ENCODE measurements around the gene SPACA4. TPM values are rescaled to one million over a fixed set of nuclear protein-coding genes. Genes with fewer than 3 reads are reported as not detected.

SPACA4 gene
- total RNA-seq, result not detected in 2 replicates

GRCh38 chr19:48606463-48607358 is at the start of gene SPACA4:
Gene SPACA4, plus strand, starts transcription at chr19:48606742. Its CDS starts 237 bp downstream, at chr19:48606979.

DNA sequence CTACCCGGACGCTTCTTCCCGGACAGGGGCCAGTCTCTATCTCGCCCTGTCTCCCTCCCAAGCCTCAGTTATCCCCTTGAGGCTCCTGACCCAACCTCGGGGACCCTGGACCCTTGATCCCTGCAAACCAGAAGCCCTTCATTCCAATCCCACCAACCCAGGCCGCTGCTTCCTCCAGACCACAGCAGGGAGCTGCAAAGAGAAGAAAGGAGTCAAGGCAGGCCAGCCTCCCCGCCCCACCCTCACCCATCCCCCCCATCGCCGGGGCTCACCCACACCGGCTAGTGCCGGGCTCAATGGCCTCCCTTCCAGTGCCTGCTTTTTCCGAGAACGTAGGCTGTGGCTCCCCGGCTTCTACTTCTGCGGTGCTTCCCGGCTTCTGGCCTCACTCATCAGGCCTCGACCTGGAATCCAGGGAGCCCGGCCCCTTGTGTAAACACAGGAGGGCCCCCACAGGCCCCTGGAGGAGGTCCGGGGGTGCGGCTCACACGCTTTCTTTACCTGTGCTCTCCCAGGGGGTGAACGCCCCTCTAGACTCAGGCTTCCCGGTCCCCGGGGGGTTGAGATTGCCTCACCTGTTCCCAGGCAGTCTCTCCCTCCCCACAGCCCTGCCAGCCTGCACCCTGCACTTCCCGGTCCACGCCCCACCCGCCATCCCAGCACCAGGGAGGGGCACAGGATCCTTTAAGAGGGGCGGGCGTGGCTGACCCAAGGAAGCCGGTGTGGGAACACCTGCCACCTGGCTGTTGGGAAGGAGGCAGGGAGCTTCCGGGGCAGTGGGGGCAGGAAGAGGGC is 8.1 kb downstream of the SPACA4 start, which contains the start of gene FAM83E:
TSS of gene FAM83E (minus strand) at position 641 of the 795 bp plus-strand sequence. CDS start 1,704 bp downstream, outside the sequence.

DNA sequence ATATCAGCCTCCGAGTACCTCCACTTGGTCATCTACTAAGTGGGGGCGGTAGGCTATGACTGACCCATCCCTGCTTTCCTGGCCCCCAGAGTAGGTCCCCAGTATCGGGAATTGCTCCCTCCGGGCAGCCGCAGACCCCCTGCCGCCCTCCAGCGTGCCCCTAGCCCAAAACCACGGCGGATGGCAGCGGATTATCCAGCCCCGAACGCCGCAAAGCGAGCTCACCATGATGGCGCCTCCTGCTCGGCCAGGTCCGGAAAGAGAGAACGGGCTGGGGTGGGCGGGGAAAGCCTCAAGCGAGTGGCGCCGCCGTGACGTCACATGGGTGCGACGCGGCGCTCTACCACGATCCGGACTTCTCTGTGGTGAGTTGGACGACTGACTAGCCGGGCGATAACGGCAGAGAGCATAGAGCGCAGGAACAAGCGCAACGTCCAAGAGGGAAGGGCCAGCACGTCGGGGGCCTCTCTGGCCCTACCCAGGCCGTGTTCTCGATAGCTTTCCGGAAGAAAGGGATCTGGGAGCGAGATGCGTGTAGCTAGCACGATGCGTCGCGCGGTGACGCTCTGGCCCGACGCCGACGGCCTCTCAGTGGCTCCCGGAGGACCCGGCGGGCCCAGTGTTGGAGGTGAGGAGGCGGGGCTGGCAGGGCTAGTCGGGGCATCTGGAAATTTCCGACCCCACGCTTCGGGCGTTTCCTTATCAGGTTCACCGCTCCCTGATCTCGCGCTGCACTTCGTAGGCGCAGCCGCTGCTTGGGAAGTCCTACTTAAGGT is 12.6 kb downstream of the SPACA4 start, which contains the start of the genes RPL18 and SPHK2:
TSS of gene RPL18 (minus strand) at position 263 of the 776 bp plus-strand sequence. CDS start at position 228, 35 bp downstream.
TSS of gene SPHK2 (plus strand) at position 591 of the 776 bp plus-strand sequence. CDS start 1,009 bp downstream, outside the sequence.

GRCh38 chr19:48636859-48637448 is 30.4 kb downstream of the SPACA4 start, which contains the start of gene DBP:
Gene DBP, minus strand, starts transcription at chr19:48637379. Its CDS starts 385 bp downstream, at chr19:48636994.

GRCh38 chr19:48646001-48646721 is 39.6 kb downstream of the SPACA4 start, which contains the start of gene CA11:
Gene CA11, minus strand, starts transcription at chr19:48646187. Its CDS starts 555 bp downstream, at chr19:48645632.

Other genes with a start within 250 kb of the SPACA4 start
- 4.4 and 5.0 TPM in 2 replicates for gene TMEM143, start 242.8 kb upstream of the SPACA4 start, total RNA-seq
- not detected in 2 replicates for gene SYNGR4, start 242.4 kb upstream of the SPACA4 start, total RNA-seq
- gene KDELR1, start 215.2 kb upstream of the SPACA4 start, total RNA-seq, result 80.3 and 101 TPM in 2 replicates
- 0.40 and 0.57 TPM in 2 replicates for gene GRIN2D, start 213.1 kb upstream of the SPACA4 start, total RNA-seq
- gene GRWD1, start 160.8 kb upstream of the SPACA4 start, total RNA-seq, result 48.3 and 54.2 TPM in 2 replicates
- 0.57 and 0.66 TPM in 2 replicates for gene KCNJ14, start 151.2 kb upstream of the SPACA4 start, total RNA-seq
- 65.1 and 96.0 TPM in 2 replicates for gene CYTH2, start 137.4 kb upstream of the SPACA4 start, total RNA-seq
- under 0.01 and 0.22 TPM in 2 replicates for gene LMTK3, start 94.9 kb upstream of the SPACA4 start, total RNA-seq
- gene SULT2B1, start 54.6 kb upstream of the SPACA4 start, total RNA-seq, result not detected in 2 replicates
- gene FAM83E, start 8.3 kb downstream of the SPACA4 start, total RNA-seq, result 0.27 and 0.57 TPM in 2 replicates
- 1,558 and 1,662 TPM in 2 replicates for gene RPL18, start 12.4 kb downstream of the SPACA4 start, total RNA-seq
- gene SPHK2, start 12.8 kb downstream of the SPACA4 start, total RNA-seq, result 11.3 and 11.7 TPM in 2 replicates
- 0.80 and 1.3 TPM in 2 replicates for gene DBP, start 30.6 kb downstream of the SPACA4 start, total RNA-seq
- gene CA11, start 39.4 kb downstream of the SPACA4 start, total RNA-seq, result 0.27 and 1.2 TPM in 2 replicates
- gene NTN5, start 66.3 kb downstream of the SPACA4 start, total RNA-seq, result not detected in 2 replicates
- gene FUT2, start 89.2 kb downstream of the SPACA4 start, total RNA-seq, result not detected in 2 replicates
- gene MAMSTR, start 113.0 kb downstream of the SPACA4 start, total RNA-seq, result 0.27 and 0.43 TPM in 2 replicates
- gene RASIP1, start 133.9 kb downstream of the SPACA4 start, total RNA-seq, result 59.7 and 82.9 TPM in 2 replicates
- 0.40 and 0.43 TPM in 2 replicates for gene IZUMO1, start 140.2 kb downstream of the SPACA4 start, total RNA-seq
- gene FUT1, start 145.9 kb downstream of the SPACA4 start, total RNA-seq, result 5.5 and 7.2 TPM in 2 replicates
- gene FGF21, start 148.8 kb downstream of the SPACA4 start, total RNA-seq, result not detected in 2 replicates
- gene BCAT2, start 204.3 kb downstream of the SPACA4 start, total RNA-seq, result 34.8 and 44.5 TPM in 2 replicates
- 2.7 and 6.2 TPM in 2 replicates for gene HSD17B14, start 229.7 kb downstream of the SPACA4 start, total RNA-seq

All from thoracic aorta endothelial cell (primary cell).